Esophagus (tissue), 2 donors: ENCODE data around the gene NFKBIZ. TPM values are rescaled to one million over a fixed set of nuclear protein-coding genes. Genes with fewer than 3 reads are reported as not detected.
A peak's percentile ranks its signal among the peaks of the same experiment; 100 is the strongest.

Experiments
- H3K27ac ChIP-seq, 2 donors: one replicate each; pipeline ENCODE4 v1.5.1; 2013; ENCODE audit warnings: low read depth in 2 of 2, mild to moderate bottlenecking in 2 of 2, inconsistent platforms in 1 of 2, low read length in 1 of 2, moderate library complexity in 1 of 2
- H3K27me3 ChIP-seq, 2 donors: one replicate each; pipeline ENCODE4 v1.6.1; 2013; ENCODE audit warnings: low read length in 2 of 2, control low read depth in 1 of 2, mild to moderate bottlenecking in 1 of 2; ENCODE audit not compliant: insufficient read depth in 2 of 2, control insufficient read depth in 1 of 2
- H3K36me3 ChIP-seq, 2 donors: one replicate each; pipeline ENCODE4 v1.6.1; 2013; ENCODE audit warnings: low read length in 1 of 2; ENCODE audit not compliant: control insufficient read depth in 2 of 2, insufficient read depth in 2 of 2
- H3K4me1 ChIP-seq, 2 donors: one replicate each; pipeline ENCODE4 v1.6.1; 2013; ENCODE audit warnings: low read length in 1 of 2; ENCODE audit not compliant: control insufficient read depth in 2 of 2, insufficient read depth in 2 of 2
- H3K4me3 ChIP-seq, 2 donors: one replicate each; pipeline ENCODE4 v1.5.1; 2013; ENCODE audit warnings: low read length in 2 of 2, mild to moderate bottlenecking in 2 of 2, low read depth in 1 of 2, moderate library complexity in 1 of 2
- H3K9me3 ChIP-seq, 2 donors: one replicate each; pipeline ENCODE4 v1.6.1; 2013; ENCODE audit warnings: mild to moderate bottlenecking in 2 of 2, low read depth in 1 of 2, low read length in 1 of 2, moderate library complexity in 1 of 2; ENCODE audit not compliant: control insufficient read depth in 2 of 2, insufficient read depth in 1 of 2
- WGBS, 2 donors: extraction: QIAGEN DNeasy Blood & Tissue Kit; methylation state at CpG; one replicate each; pipeline ENCODE4 v1.1.7; 2013; 5-methylcytosine and 5-hydroxymethylcytosine counted together
- polyA plus RNA-seq, 2 donors: library from polyadenylated mRNA; stranded (reverse); fragments of 200-250 nt; gene quantifications; one replicate each; pipeline ENCODE4 v1.2.3, GENCODE V29; 2013
- donor health status: healthy with polysubstance abuse.
- donor health status: Bipolar disorder and iron deficiency.

The NFKBIZ gene
- polyA plus RNA-seq, 2 donors, result 14.4 to 30.3 TPM

DNA sequence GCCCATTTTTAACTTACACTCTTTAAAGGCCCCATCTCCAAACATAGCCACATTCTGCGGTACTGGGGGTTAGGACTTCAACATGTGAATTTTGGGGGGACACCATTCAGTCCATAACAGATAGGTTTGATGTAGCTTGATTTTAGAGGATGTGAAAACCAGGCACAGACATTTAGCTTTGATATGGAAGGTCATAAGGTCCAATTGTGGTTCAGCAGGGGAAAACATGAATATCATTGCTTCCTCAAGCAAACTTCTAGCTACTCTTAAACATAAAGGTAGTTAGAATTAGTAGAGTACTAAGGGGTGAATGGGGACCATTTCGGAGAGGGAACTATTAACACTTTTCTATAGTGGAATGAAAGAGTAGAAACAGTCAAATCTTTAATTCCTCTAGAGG is 13.6 kb upstream of the NFKBIZ start:
- H3K36me3 ChIP-seq, result no peaks in the 10 kb centered on the region
- no peak overlapping the region for H3K4me3 ChIP-seq
- no peaks in the 10 kb centered on the region for H3K4me1 ChIP-seq
- H3K27me3 ChIP-seq, result no peaks in the 10 kb centered on the region
- no peak overlapping the region for H3K27ac ChIP-seq
- WGBS, 2 donors, result 97% methylated on average over 2 of the region's 2 CpGs
- H3K9me3 ChIP-seq, result no peaks in the 10 kb centered on the region

DNA sequence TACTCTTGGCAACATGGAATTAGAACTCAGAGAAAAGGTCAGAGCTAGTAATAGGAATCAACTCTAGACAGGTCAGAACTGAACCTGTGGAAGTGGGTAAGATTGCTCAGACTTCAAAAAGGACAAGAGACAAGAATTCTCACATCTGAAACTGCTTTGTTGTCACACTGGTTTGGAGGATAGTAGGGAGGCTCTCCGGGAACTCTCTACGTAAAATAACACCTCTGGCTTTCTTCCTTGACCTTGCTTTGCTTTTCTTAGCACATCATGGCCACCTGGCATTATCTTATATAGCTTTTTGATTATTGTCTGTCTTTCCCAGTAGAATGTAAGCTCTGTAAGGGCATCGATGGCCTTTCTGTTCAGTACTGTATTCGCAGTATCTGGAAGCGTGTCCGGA is 13.2 kb upstream of the NFKBIZ start:
- H3K4me1 ChIP-seq, result no peaks in the 10 kb centered on the region
- H3K27me3 ChIP-seq, result no peaks in the 10 kb centered on the region
- no peaks in the 10 kb centered on the region for H3K9me3 ChIP-seq
- H3K27ac ChIP-seq, result no peak overlapping the region
- no peak overlapping the region for H3K4me3 ChIP-seq
- 95 to 96% methylated on average over 6 of the region's 6 CpGs for WGBS, 2 donors
- H3K36me3 ChIP-seq, result no peaks in the 10 kb centered on the region

- H3K27ac ChIP-seq, result no peak overlapping the region
- no peaks in the 10 kb centered on the region for H3K27me3 ChIP-seq
- no peaks in the 10 kb centered on the region for H3K4me1 ChIP-seq
- no peaks in the 10 kb centered on the region for H3K36me3 ChIP-seq
- no peak overlapping the region for H3K4me3 ChIP-seq
- no peaks in the 10 kb centered on the region for H3K9me3 ChIP-seq
- WGBS, 2 donors, result 51 to 58% methylated on average over 3 of the region's 3 CpGs
Measured at GRCh38 chr3:101836652-101837598, 12.4 kb upstream of the NFKBIZ start.

GRCh38 chr3:101838691-101839090 is 10.6 kb upstream of the NFKBIZ start:
- H3K36me3 ChIP-seq, result no peaks in the 10 kb centered on the region
- H3K4me1 ChIP-seq, result no peaks in the 10 kb centered on the region
- H3K9me3 ChIP-seq, result no peaks in the 10 kb centered on the region
- no peaks in the 10 kb centered on the region for H3K27me3 ChIP-seq
- no peak overlapping the region for H3K27ac ChIP-seq
- WGBS, 2 donors, result 87 to 95% methylated on average over 2 of the region's 2 CpGs
- no peak overlapping the region for H3K4me3 ChIP-seq

GRCh38 chr3:101840066-101840465 is 9.2 kb upstream of the NFKBIZ start:
- no peak overlapping the region for H3K4me3 ChIP-seq
- no peaks in the 10 kb centered on the region for H3K4me1 ChIP-seq

DNA sequence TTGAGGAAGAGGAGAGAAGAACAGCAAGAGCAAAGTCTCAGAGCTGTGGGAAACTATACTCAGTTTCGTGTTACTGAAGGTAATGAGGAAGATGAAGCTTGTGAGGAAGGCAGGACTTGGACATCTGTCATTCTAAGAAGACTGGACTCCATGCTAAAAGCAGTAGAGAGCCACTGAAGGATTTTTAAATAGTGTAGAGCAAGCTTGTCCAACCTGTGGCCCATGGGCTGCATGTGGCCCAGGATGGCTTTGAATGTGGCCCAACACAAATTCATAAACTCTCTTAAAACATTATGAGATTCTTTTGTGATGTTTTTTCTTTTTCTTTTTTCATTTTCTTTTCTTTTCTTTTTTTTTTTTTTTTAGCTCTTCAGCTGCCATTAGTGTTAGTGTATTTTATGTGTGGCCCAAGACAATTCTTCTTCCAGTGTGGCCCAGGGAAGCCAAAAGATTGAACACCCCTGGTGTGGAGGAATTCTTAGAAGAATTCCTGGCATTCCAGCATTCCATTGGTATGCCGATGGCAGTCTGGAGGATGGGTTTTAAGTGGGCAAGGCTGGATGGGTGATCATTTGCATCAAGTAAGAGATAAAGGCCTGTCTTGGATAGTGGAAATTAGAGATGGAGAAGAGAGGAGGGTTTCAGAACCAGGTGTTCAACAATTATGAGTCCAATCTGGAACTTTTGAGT is 6.9 kb upstream of the NFKBIZ start:
- Histone ChIP-seq H3K9me3 (no peaks in the 10 kb centered on the region), H3K36me3 (no peaks in the 10 kb centered on the region), H3K4me3 (no peak overlapping the region), H3K27ac (no peak overlapping the region), H3K27me3 (no peaks in the 10 kb centered on the region), H3K4me1 (no peaks in the 10 kb centered on the region)
- 86 to 90% methylated on average over 2 of the region's 2 CpGs for WGBS, 2 donors

More at GRCh38 chr3:101840066-101840465, 9.2 kb upstream of the NFKBIZ start:
- no peaks in the 10 kb centered on the region for H3K36me3 ChIP-seq
- H3K27ac ChIP-seq, result no peak overlapping the region
- H3K27me3 ChIP-seq, result no peaks in the 10 kb centered on the region
- no peaks in the 10 kb centered on the region for H3K9me3 ChIP-seq

- H3K9me3 ChIP-seq, result no peaks in the 10 kb centered on the region
- H3K27me3 ChIP-seq, result no peaks in the 10 kb centered on the region
- no peak overlapping the region for H3K4me3 ChIP-seq
- H3K36me3 ChIP-seq, result no peaks in the 10 kb centered on the region
- H3K4me1 ChIP-seq, result no peaks in the 10 kb centered on the region
- H3K27ac ChIP-seq, result no peak overlapping the region
- WGBS, 2 donors, result 79 to 97% methylated on average over 3 of the region's 3 CpGs
Measured at GRCh38 chr3:101842935-101843330, 6.4 kb upstream of the NFKBIZ start.

- H3K27ac ChIP-seq, result no peak overlapping the region
- H3K9me3 ChIP-seq, result no peaks in the 10 kb centered on the region
- no peaks in the 10 kb centered on the region for H3K4me1 ChIP-seq
- no peaks in the 10 kb centered on the region for H3K27me3 ChIP-seq
- WGBS, 2 donors, result 82 to 98% methylated on average over 2 of the region's 2 CpGs
- H3K4me3 ChIP-seq, result no peak overlapping the region
- no peaks in the 10 kb centered on the region for H3K36me3 ChIP-seq
Measured at GRCh38 chr3:101845425-101845824, 3.9 kb upstream of the NFKBIZ start.

GRCh38 chr3:101846709-101847108 is 2.6 kb upstream of the NFKBIZ start:
- Histone ChIP-seq H3K4me1 (no peaks in the 10 kb centered on the region), H3K4me3 (no peak overlapping the region), H3K27ac (peak overlapping the region in 1 of 2 donors; percentile 29), H3K9me3 (no peaks in the 10 kb centered on the region), H3K36me3 (no peaks in the 10 kb centered on the region), H3K27me3 (no peaks in the 10 kb centered on the region)
- WGBS, 2 donors, result 90 to 94% methylated on average over 2 of the region's 2 CpGs
